ENCODE results near the gene CEP63. TPM values are rescaled to one million over a fixed set of nuclear protein-coding genes. Genes with fewer than 3 reads are reported as not detected.
"Not testable (repeated sequence)": the region's sequence is repeated elsewhere in the genome, so short reads cannot be mapped to it uniquely, and the experiment has no call there.

Gene CEP63
- total and polyA plus RNA-seq, 3 experiments from 2014 or later, result 19.3 to 21.3 (median 21.1) TPM

DNA sequence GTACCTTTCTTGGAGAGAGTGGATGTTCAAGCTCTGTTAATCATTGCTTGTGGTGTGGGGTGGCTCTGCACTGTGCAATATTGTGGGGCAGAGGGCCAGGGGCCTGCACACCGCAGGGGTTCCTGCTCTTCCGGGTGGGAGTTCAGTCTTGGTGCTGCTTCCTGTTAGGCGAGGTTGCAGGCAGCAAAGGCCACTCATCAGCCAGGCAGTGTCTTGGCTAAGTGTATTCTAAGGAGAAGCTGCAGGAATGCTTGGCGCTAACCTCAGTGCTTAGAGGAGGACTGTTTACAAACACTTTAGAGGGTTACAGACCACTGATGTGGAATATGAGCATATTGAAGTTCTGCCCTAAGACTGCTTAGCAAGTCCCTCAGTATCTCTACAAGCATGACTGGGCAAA lies 81.7 kb downstream of the CEP63 start:
- Mint-ChIP-seq H3K9me3 (peaks cover 11 to 24% (median 22%) of the 10 kb centered on the region in 5 donors), H3K27ac (no peak overlapping the region), H3K27me3 (peaks cover 0 to 4% of the 10 kb centered on the region in 2 donors), H3K36me3 (peaks cover 6 to 23% (median 7%) of the 10 kb centered on the region in 3 donors), H3K4me3 (no peak overlapping the region), H3K4me1 (no peaks in the 10 kb centered on the region)
- ChIA-PET POLR2A (no interaction called here), CTCF (no interaction called here)
- H3K27ac ChIP-seq (ENCODE audit: low read depth, low read length), result no peak overlapping the region
- no peak overlapping the region for H3K4me3 ChIP-seq (ENCODE audit: low read length)
- no peak for DNase-seq
- H3K36me3 ChIP-seq (ENCODE audit: insufficient read depth, low read length), result no peaks in the 10 kb centered on the region
- H3K9me3 ChIP-seq (ENCODE audit: low read length), result no peaks in the 10 kb centered on the region
- no peaks in the 10 kb centered on the region for H3K4me1 ChIP-seq (ENCODE audit: insufficient read depth, low read length)
- H3K27me3 ChIP-seq (ENCODE audit: insufficient read depth, low read length, poor library complexity, severe bottlenecking), result no peaks in the 10 kb centered on the region

DNA sequence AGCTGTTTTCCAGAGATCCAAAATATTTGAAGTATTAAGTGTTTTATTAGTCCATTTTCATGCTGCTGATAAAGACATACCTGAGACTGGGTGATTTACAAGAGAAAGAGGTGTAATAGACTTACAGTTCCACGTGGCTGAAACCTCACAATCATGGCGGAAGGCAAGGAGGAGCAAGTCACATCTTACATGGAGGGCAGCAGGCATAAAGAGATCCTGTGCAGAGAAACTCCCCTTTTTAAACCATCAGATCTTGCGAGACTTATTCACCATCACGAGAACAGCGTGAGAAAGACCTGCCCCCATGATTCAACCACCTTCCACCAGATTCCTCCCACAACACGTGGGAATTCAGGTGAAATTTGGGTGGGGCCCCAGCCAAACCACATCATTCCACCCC lies 82.9 kb downstream of the CEP63 start:
- Mint-ChIP-seq H3K4me1 (no peaks in the 10 kb centered on the region), H3K9me3 (peaks cover 15 to 29% (median 25%) of the 10 kb centered on the region in 5 donors), H3K36me3 (peaks cover 0 to 26% (median 1%) of the 10 kb centered on the region in 3 donors), H3K4me3 (no peak overlapping the region), H3K27ac (no peak overlapping the region), H3K27me3 (peaks cover 0 to 5% of the 10 kb centered on the region in 2 donors)
- H3K27ac ChIP-seq (ENCODE audit: low read depth, low read length), result no peak overlapping the region
- no peaks in the 10 kb centered on the region for H3K27me3 ChIP-seq (ENCODE audit: insufficient read depth, low read length, poor library complexity, severe bottlenecking)
- POLR2A ChIA-PET, result no interaction called here
- no peaks in the 10 kb centered on the region for H3K9me3 ChIP-seq (ENCODE audit: low read length)
- CTCF ChIA-PET, result no interaction called here
- no peak for DNase-seq
- H3K4me3 ChIP-seq (ENCODE audit: low read length), result no peak overlapping the region
- H3K36me3 ChIP-seq (ENCODE audit: insufficient read depth, low read length), result no peaks in the 10 kb centered on the region
- no peaks in the 10 kb centered on the region for H3K4me1 ChIP-seq (ENCODE audit: insufficient read depth, low read length)

GRCh38 chr3:134569899-134570298 lies 84.0 kb downstream of the CEP63 start:
- CTCF ChIA-PET; H3K27me3 Mint-ChIP-seq; H3K27ac Mint-ChIP-seq; H3K4me1 Mint-ChIP-seq; H3K4me3 Mint-ChIP-seq; H3K9me3 ChIP-seq (ENCODE audit: low read length); POLR2A ChIA-PET; H3K36me3 ChIP-seq (ENCODE audit: insufficient read depth, low read length); H3K27ac ChIP-seq (ENCODE audit: low read depth, low read length); H3K4me1 ChIP-seq (ENCODE audit: insufficient read depth, low read length); H3K4me3 ChIP-seq (ENCODE audit: low read length); H3K27me3 ChIP-seq (ENCODE audit: insufficient read depth, low read length, poor library complexity, severe bottlenecking); DNase-seq: not testable (repeated sequence)
- Mint-ChIP-seq H3K9me3 (peaks cover 17 to 33% (median 29%) of the 10 kb centered on the region in 5 donors), H3K36me3 (peaks cover 0 to 27% (median 0%) of the 10 kb centered on the region in 3 donors)

DNA sequence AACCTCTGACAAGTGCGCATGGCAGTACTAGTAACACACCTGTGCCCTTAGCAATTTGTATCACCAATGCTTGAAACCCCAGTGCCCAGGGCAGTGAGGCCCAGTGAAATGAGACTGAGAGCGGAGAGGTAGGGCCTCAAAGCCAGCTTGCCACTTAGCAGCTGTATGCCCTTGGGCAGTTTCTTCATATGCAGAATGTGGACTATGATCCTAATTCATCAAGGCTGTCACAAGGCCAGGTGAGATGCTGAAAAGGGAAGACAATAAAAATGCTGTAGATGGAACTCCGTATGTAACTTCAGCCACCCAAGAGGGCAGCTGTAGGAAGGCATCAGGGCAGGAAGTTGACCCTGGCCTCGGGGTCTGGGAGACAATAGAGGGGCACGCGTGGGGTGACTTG lies 90.6 kb downstream of the CEP63 start:
- Histone ChIP-seq H3K4me3 (ENCODE audit: low read length) (no peak overlapping the region), H3K9me3 (ENCODE audit: low read length) (no peaks in the 10 kb centered on the region), H3K4me1 (ENCODE audit: insufficient read depth, low read length) (no peaks in the 10 kb centered on the region), H3K27me3 (ENCODE audit: insufficient read depth, low read length, poor library complexity, severe bottlenecking) (no peaks in the 10 kb centered on the region), H3K27ac (ENCODE audit: low read depth, low read length) (no peak overlapping the region), H3K36me3 (ENCODE audit: insufficient read depth, low read length) (no peaks in the 10 kb centered on the region)
- Mint-ChIP-seq H3K4me3 (no peak overlapping the region), H3K36me3 (peaks cover 0 to 38% (median 0%) of the 10 kb centered on the region in 3 donors), H3K27me3 (peaks cover 4 to 5% of the 10 kb centered on the region in 2 donors), H3K27ac (no peak overlapping the region), H3K9me3 (peaks cover 6 to 19% (median 11%) of the 10 kb centered on the region in 5 donors), H3K4me1 (no peaks in the 10 kb centered on the region)
- CTCF ChIA-PET, result no interaction called here
- POLR2A ChIA-PET, result no interaction called here
- DNase-seq, result no peak

DNA sequence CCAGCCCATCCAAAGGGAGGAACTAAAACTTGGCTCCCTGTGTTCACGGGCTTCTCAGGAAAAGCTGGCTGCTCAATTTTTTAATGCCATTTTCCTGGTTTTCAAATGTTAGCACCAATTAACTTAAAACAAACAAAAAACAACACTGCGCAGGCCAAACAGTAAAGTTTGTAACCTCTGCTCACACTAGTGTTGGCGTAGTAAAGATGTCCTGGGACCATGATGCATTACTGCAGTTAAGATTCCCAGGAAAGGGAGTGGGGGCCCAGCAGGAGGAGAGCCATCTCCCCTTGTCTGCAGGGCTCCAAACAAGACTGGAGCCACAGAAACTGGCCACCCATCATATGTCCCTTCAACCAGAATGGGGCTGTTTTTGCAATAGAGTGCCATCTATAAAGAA lies 91.0 kb downstream of the CEP63 start:
- no peak overlapping the region for H3K27ac ChIP-seq (ENCODE audit: low read depth, low read length)
- H3K27ac Mint-ChIP-seq, result no peak overlapping the region
- no peaks in the 10 kb centered on the region for H3K4me1 ChIP-seq (ENCODE audit: insufficient read depth, low read length)
- ChIA-PET CTCF (no interaction called here), POLR2A (no interaction called here)
- H3K27me3 ChIP-seq (ENCODE audit: insufficient read depth, low read length, poor library complexity, severe bottlenecking), result no peaks in the 10 kb centered on the region
- no peaks in the 10 kb centered on the region for H3K36me3 ChIP-seq (ENCODE audit: insufficient read depth, low read length)
- H3K27me3 Mint-ChIP-seq, result peaks cover 4 to 5% of the 10 kb centered on the region in 2 donors
- H3K4me3 Mint-ChIP-seq, result no peak overlapping the region
- H3K36me3 Mint-ChIP-seq, result peaks cover 0 to 38% (median 0%) of the 10 kb centered on the region in 3 donors
- peaks cover 6 to 19% (median 11%) of the 10 kb centered on the region in 5 donors for H3K9me3 Mint-ChIP-seq
- H3K4me1 Mint-ChIP-seq, result no peaks in the 10 kb centered on the region
- no peaks in the 10 kb centered on the region for H3K9me3 ChIP-seq (ENCODE audit: low read length)
- no peak for DNase-seq
- H3K4me3 ChIP-seq (ENCODE audit: low read length), result no peak overlapping the region

DNA sequence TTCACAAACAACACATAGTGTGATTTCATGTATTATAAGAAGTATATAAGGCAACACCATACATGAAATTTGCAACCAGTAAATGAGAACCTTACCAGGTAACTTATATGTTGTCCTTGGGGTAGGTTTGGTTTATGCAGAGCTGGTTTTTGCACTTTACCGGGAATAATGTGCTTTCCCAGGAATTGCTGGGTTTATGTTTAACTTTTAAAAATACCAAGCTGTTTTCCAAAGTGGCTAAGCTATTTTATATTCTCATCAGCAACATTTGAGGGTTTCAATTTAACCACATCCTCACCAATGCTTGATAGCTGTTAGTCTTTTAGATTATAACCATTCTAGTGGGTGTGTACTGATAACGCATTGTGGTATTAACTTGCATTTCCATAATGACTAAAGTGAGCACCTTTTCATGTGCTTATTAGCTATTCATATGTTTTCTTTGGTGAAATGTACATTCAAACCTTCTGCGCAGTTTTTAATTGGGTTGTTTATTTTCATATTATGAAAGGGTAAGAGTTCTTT lies 93.3 kb downstream of the CEP63 start:
- CTCF ChIA-PET, result no interaction called here

GRCh38 chr3:134590766-134591165 lies 104.9 kb downstream of the CEP63 start:
- Histone ChIP-seq H3K4me1 (ENCODE audit: insufficient read depth, low read length) (no peaks in the 10 kb centered on the region), H3K4me3 (ENCODE audit: low read length) (no peak overlapping the region), H3K9me3 (ENCODE audit: low read length) (no peaks in the 10 kb centered on the region), H3K36me3 (ENCODE audit: insufficient read depth, low read length) (no peaks in the 10 kb centered on the region), H3K27ac (ENCODE audit: low read depth, low read length) (no peak overlapping the region), H3K27me3 (ENCODE audit: insufficient read depth, low read length, poor library complexity, severe bottlenecking) (no peaks in the 10 kb centered on the region)
- no peak for DNase-seq
- Mint-ChIP-seq H3K4me1 (no peaks in the 10 kb centered on the region), H3K4me3 (no peak overlapping the region), H3K36me3 (peaks cover 0 to 6% (median 0%) of the 10 kb centered on the region in 3 donors), H3K27me3 (peaks cover 20 to 22% of the 10 kb centered on the region in 2 donors), H3K9me3 (peaks cover 0 to 2% (median 0%) of the 10 kb centered on the region in 5 donors), H3K27ac (no peak overlapping the region)
- CTCF ChIA-PET, result interaction anchor here (2.3 kb wide), 1 partner anchor 10 kb away, joined by 7 read pairs; no protein-coding TSS in a partner anchor
- POLR2A ChIA-PET, result no interaction called here

More for the DNA sequence above, 93.3 kb downstream of the CEP63 start:
- Mint-ChIP-seq H3K27me3 (peaks cover 0 to 4% of the 10 kb centered on the region in 2 donors), H3K36me3 (peaks cover 0 to 27% (median 0%) of the 10 kb centered on the region in 3 donors), H3K4me1 (no peaks in the 10 kb centered on the region), H3K9me3 (peaks cover 4 to 14% (median 10%) of the 10 kb centered on the region in 5 donors), H3K4me3 (no peak overlapping the region), H3K27ac (no peak overlapping the region)
- Histone ChIP-seq H3K36me3 (ENCODE audit: insufficient read depth, low read length) (no peaks in the 10 kb centered on the region), H3K4me1 (ENCODE audit: insufficient read depth, low read length) (no peaks in the 10 kb centered on the region), H3K27ac (ENCODE audit: low read depth, low read length) (no peak overlapping the region), H3K9me3 (ENCODE audit: low read length) (no peaks in the 10 kb centered on the region), H3K27me3 (ENCODE audit: insufficient read depth, low read length, poor library complexity, severe bottlenecking) (no peaks in the 10 kb centered on the region), H3K4me3 (ENCODE audit: low read length) (no peak overlapping the region)
- POLR2A ChIA-PET, result no interaction called here
- DNase-seq, result no peak

GRCh38 chr3:134592806-134593205 lies 106.9 kb downstream of the CEP63 start:
- POLR2A ChIA-PET, result no interaction called here
- Mint-ChIP-seq H3K27ac (no peak overlapping the region), H3K4me3 (no peak overlapping the region), H3K9me3 (peaks cover 0 to 2% (median 0%) of the 10 kb centered on the region in 5 donors), H3K4me1 (no peaks in the 10 kb centered on the region), H3K36me3 (no peaks in the 10 kb centered on the region), H3K27me3 (peaks cover 12 to 15% of the 10 kb centered on the region in 2 donors)
- DNase-seq, result no peak
- CTCF ChIA-PET, result no interaction called here
- Histone ChIP-seq H3K4me1 (ENCODE audit: insufficient read depth, low read length) (no peaks in the 10 kb centered on the region), H3K27me3 (ENCODE audit: insufficient read depth, low read length, poor library complexity, severe bottlenecking) (no peaks in the 10 kb centered on the region), H3K4me3 (ENCODE audit: low read length) (no peak overlapping the region), H3K27ac (ENCODE audit: low read depth, low read length) (no peak overlapping the region), H3K9me3 (ENCODE audit: low read length) (no peaks in the 10 kb centered on the region), H3K36me3 (ENCODE audit: insufficient read depth, low read length) (no peaks in the 10 kb centered on the region)
